GM19035 (cell line): ENCODE data around the gene MANF.

Experiments used
- ATAC-seq: cut with Tn5 transposase; IDR thresholded peaks from one replicate; pipeline ENCODE4 v1.9.1; 2021; ENCODE audit not compliant: unreplicated experiment

Gene MANF

DNA sequence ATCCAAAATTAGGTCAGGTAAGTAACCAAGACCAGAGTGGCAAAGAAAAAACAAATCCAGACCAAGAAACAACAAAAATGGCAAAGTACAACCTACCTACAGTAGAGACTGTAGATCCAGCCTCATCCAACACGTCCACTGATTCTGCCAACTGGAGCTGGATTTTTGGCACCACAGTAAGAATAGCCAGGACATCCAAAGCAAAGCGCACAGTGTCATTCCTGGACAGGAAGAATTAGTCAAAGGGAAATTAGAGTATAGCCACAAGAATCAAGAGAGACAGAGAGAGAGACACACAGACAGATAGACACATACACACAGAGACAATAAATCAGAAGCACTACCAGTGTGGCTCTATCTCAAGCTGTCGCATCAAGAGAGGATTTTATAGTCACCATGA, 37.1 kb downstream of the MANF start:
- ATAC-seq = no peak

GRCh38 chr3:51426921-51427320, 41.8 kb downstream of the MANF start:
- ATAC-seq = no peak

GRCh38 chr3:51429138-51429537, 44.0 kb downstream of the MANF start:
- ATAC-seq = no peak

DNA sequence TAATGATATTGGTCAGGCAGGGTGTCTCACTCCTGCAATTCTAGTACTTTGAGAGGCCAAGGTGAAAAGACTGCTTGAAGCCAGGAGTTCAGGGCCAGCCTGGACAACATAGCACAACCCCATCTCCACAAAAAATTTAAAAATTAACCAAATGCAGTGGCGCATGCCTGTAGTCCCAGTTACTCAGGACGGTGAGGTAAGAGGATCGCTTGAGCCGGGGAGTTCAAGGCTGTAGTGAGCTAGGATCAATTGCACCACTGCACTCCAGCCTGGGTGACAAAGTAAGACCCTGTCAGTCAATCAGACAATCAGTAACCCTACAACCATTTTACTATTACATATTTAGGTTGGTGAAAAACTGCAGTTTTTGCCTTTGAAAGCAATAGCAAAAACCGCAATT, 49.0 kb downstream of the MANF start:
- ATAC-seq = no peak

DNA sequence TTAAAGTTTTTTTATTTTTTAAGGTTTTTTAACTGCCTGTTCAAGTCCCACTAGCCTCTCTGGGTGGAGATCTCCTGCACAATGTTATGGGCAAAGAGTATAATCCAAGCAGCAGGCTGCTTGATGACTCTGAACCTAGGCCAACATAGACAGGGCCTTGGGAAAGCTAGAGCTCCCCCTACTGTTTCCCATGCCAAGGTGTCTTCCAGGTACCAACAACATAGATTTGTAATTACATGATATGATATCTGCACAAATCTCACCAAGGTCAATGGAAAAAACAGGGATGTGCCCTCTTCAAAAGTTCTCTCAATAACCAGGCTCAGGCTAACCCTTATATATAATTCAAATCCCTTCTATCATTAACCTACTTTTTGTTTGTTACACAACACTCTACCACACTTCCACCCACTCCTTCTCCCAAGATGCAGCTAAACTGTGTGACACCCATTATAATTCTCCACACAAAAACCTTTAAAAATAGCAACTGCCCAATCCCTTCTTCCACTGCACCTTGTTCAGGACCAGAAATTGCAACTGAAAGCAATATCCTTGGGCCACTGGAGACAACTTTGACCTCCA, 49.7 kb downstream of the MANF start:
- ATAC-seq = no peak

DNA sequence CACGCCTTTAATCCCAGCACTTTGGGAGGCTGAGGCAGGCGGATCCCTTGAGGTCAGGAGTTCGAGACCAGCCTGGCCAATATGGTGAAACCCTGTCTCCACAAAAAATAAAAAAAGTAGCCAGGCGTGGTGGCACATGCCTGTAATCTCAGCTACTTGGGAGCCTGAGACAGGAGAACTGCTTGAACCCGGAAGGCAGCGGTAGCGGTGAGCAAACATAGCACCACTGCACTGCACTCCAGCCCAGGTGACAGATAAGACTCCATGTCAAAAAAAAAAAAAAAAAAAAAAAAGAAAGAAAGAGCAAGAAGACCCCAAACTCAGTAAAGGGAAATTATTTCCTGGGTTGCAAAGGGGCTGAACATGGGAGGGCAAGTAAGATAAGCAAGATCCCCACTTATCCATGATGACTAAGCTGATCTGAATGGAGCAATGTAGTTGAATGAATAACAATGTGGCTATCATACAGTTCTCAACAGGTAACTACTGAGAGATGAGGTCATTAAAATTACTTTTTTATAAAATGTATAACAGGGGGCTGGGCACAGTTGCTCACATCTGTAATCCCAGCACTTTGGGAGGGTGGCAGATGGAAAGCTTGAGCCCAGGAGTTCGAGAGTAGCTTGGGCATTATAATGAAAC, 52.0 kb downstream of the MANF start:
- no peak for ATAC-seq
